Upper lobe of left lung (tissue), 6 donors: ENCODE data around the gene DENND4C. TPM values are rescaled to one million over a fixed set of nuclear protein-coding genes. Genes with fewer than 3 reads are reported as not detected.

ENCODE experiments used
- ATAC-seq, 2 donors: fragments of 200-7000 bp; cut with Tn5 transposase; one replicate each; pipeline ENCODE4 v1.9.1; 2022; ENCODE audit warnings: mild to moderate bottlenecking in 2 of 2, moderate library complexity in 2 of 2; ENCODE audit not compliant: low FRiP score in 2 of 2
- DNase-seq, 2 donors: peaks; one replicate each; pipeline ENCODE4 v3.0.0-alpha.2; 2019 to 2020
- H3K27ac ChIP-seq, 4 donors: fragments of 200-600 bp; sonication (generic); one replicate each; pipeline ENCODE4 v1.5.1; 2016 to 2019
- H3K27me3 ChIP-seq, 4 donors: fragments of 200-600 bp; sonication (generic); one replicate each; pipeline ENCODE4 v1.5.1; 2017 to 2019
- H3K36me3 ChIP-seq, 4 donors: fragments of 200-600 bp; sonication (generic); one replicate each; pipeline ENCODE4 v1.5.1; 2016 to 2019
- H3K4me1 ChIP-seq, 4 donors: fragments of 200-600 bp; sonication (generic); one replicate each; pipeline ENCODE4 v1.5.1; 2018 to 2019
- H3K4me3 ChIP-seq, 4 donors: fragments of 200-600 bp; sonication (generic); one replicate each; pipeline ENCODE4 v1.5.1; 2017 to 2019; ENCODE audit warnings: mild to moderate bottlenecking in 2 of 4, moderate library complexity in 1 of 4
- H3K9me3 ChIP-seq, 4 donors: fragments of 200-600 bp; sonication (generic); one replicate each; pipeline ENCODE4 v1.5.1; 2018 to 2019
- CTCF ChIP-seq, 6 experiments: fragments of 450-650 bp in 4 of 6; fragments of 200-600 bp in 2 of 6; sonication (generic) in 2 of 6; IDR thresholded peaks; one replicate each; pipeline ENCODE4 v1.5.1; 2016 to 2019; ENCODE audit warnings: antibody characterized with exemption in 6 of 6
- EP300 ChIP-seq, 4 donors: sonication (generic); formaldehyde crosslinking; IDR thresholded peaks; one replicate each; pipeline ENCODE4 v1.5.1; 2017; ENCODE audit warnings: antibody characterized with exemption in 4 of 4, control low read depth in 2 of 4
- POLR2A ChIP-seq, 4 donors: fragments of 450-650 bp; IDR thresholded peaks; one replicate each; pipeline ENCODE4 v1.5.1; 2016 to 2017; ENCODE audit warnings: antibody characterized with exemption in 4 of 4, mild to moderate bottlenecking in 2 of 4
- POLR2AphosphoS5 ChIP-seq, 2 donors: sonication (generic); formaldehyde crosslinking; IDR thresholded peaks; one replicate each; pipeline ENCODE4 v1.5.1; 2017; ENCODE audit warnings: antibody characterized with exemption in 2 of 2
- WGBS, 2 donors: methylation state at CpG; one replicate each; pipeline ENCODE4 v1.1.5; 2017 to 2018; 5-methylcytosine and 5-hydroxymethylcytosine counted together
- total RNA-seq, 6 donors: library from RNA; depleted of rRNA in 4 of 6; stranded (reverse); fragments of >200 nt in 4 of 6; gene quantifications; one replicate each; pipeline versions ENCODE4 v1.1.0 to v1.2.1, GENCODE V29; 2016 to 2021
- donor health status: DM: no; HTN: no; CAD: no; lungs with moderate emphysema.
- donor health status: DM: no; HTN: yes; CAD: no; lungs with severe emphysema.

DENND4C gene
- total RNA-seq, 6 donors from 2014 or later = 66.1 to 181 (median 108) TPM

DNA sequence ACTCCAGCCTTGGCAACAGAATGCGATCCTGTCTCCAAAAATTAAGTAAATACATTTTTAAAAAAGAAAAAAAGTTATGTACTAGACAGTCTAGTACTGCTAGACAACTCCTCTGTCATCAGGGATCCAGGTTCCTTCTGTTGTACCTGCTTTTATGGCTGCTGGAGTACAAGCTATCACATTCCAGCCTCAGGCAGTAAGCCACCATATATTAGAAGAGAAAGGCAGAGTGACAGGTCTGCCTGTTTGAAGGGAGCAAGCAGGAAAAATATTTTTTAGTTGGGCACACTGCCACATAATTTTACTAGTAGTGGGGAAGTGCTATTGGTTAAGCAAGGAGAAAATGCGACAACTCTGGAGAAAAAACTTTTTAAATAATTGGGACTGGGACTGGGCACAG lies 138.6 kb downstream of the DENND4C start:
- Histone ChIP-seq H3K36me3 (peaks cover 12 to 93% (median 27%) of the 10 kb centered on the region in 4 donors), H3K4me1 (no peaks in the 10 kb centered on the region), H3K4me3 (no peak overlapping the region), H3K9me3 (no peaks in the 10 kb centered on the region), H3K27me3 (no peaks in the 10 kb centered on the region), H3K27ac (no peak overlapping the region)
- DNase-seq (no peak), ATAC-seq (no peak)
- WGBS, 2 donors = 91% methylated on average over 2 of the region's 2 CpGs
- no peak for TF ChIP-seq EP300 (IDR thresholded peaks at IDR 0.05)
- no peak for TF ChIP-seq CTCF (IDR thresholded peaks at IDR 0.05)
- no peak for TF ChIP-seq POLR2AphosphoS5 (IDR thresholded peaks at IDR 0.05)
- TF ChIP-seq POLR2A (IDR thresholded peaks at IDR 0.05) = no peak

- DNase-seq (no peak), ATAC-seq (no peak)
- Histone ChIP-seq H3K27me3 (no peaks in the 10 kb centered on the region), H3K9me3 (no peaks in the 10 kb centered on the region), H3K4me3 (no peak overlapping the region), H3K36me3 (peaks cover 21 to 95% (median 49%) of the 10 kb centered on the region in 4 donors), H3K27ac (no peak overlapping the region), H3K4me1 (peaks cover 0 to 3% (median 0%) of the 10 kb centered on the region in 4 donors)
- TF ChIP-seq CTCF (IDR thresholded peaks at IDR 0.05) = no peak
- no peak for TF ChIP-seq EP300 (IDR thresholded peaks at IDR 0.05)
- no peak for TF ChIP-seq POLR2AphosphoS5 (IDR thresholded peaks at IDR 0.05)
- TF ChIP-seq POLR2A (IDR thresholded peaks at IDR 0.05) = no peak
- WGBS, 2 donors = 81 to 92% methylated on average over 5 of the region's 5 CpGs
Measured at GRCh38 chr9:19371942-19372341, 141.4 kb downstream of the DENND4C start.

DNA sequence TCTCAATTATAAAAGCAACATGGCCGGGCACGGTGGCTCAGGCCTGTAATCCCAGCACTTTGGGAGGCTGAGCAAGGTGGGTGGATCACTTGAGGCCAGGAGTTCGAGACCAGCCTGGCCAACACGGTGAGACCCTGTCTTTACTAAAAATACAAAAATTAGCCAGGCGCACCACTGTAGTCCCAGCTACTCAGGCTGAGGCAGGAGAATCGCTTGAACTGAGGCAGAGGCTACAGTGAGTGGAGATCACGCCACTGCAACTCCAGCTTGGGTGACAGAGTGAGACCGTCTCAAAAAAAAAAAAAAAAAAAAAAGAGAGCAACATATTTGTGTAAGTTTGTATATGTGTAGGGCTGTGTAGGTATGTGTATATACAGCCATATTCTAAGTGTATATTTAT lies 142.1 kb downstream of the DENND4C start:
- 92 to 96% methylated on average over 8 of the region's 8 CpGs for WGBS, 2 donors
- H3K27ac ChIP-seq = no peak overlapping the region
- H3K4me1 ChIP-seq = peaks cover 0 to 9% (median 5%) of the 10 kb centered on the region in 4 donors
- peaks cover 21 to 95% (median 52%) of the 10 kb centered on the region in 4 donors for H3K36me3 ChIP-seq
- no peaks in the 10 kb centered on the region for H3K27me3 ChIP-seq
- no peaks in the 10 kb centered on the region for H3K9me3 ChIP-seq
- DNase-seq = no peak
- TF ChIP-seq POLR2AphosphoS5 (IDR thresholded peaks at IDR 0.05) (no peak), POLR2A (IDR thresholded peaks at IDR 0.05) (no peak), CTCF (IDR thresholded peaks at IDR 0.05) (no peak), EP300 (IDR thresholded peaks at IDR 0.05) (no peak)
- H3K4me3 ChIP-seq = no peak overlapping the region
- no peak for ATAC-seq

DNA sequence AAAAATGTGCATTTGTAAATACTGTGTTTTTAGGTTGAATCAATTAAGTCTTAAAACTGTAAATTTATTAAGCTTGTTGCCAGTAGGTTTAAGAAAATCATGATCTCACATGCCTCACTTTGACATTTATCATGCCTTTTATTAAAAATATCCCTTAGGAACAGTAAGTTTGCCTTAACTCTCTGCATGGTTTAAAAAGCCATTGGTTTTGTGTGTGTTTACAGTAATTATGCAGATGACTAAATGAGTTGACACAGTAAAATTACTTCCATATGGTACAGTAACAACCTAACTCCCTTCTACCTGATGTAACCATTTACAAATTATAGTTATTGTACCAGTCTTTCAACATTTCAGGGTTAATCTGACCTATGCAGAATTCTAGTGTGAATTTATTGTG lies 143.0 kb downstream of the DENND4C start:
- Histone ChIP-seq H3K9me3 (no peaks in the 10 kb centered on the region), H3K4me1 (peaks cover 9 to 19% (median 14%) of the 10 kb centered on the region in 4 donors)

More for the DNA sequence above, 143.0 kb downstream of the DENND4C start:
- ATAC-seq = no peak
- Histone ChIP-seq H3K27ac (no peak overlapping the region), H3K36me3 (peaks cover 26 to 96% (median 54%) of the 10 kb centered on the region in 4 donors), H3K27me3 (no peaks in the 10 kb centered on the region), H3K4me3 (no peak overlapping the region)
- no peak for DNase-seq
- TF ChIP-seq POLR2AphosphoS5 (IDR thresholded peaks at IDR 0.05) (no peak), POLR2A (IDR thresholded peaks at IDR 0.05) (no peak), EP300 (IDR thresholded peaks at IDR 0.05) (no peak), CTCF (IDR thresholded peaks at IDR 0.05) (no peak)
